Tibial nerve (tissue), 4 donors: Measurements from ENCODE around the gene SLIT2. TPM values are rescaled to one million over a fixed set of nuclear protein-coding genes. Genes with fewer than 3 reads are reported as not detected.

ENCODE experiments used
- DNase-seq, 2 donors: peaks; one replicate each; pipeline ENCODE4 v3.0.0-alpha.2; 2019; ENCODE audit warnings: low spot score in 2 of 2
- H3K27ac ChIP-seq, 4 donors: fragments of 200-600 bp; sonication (generic) in 3 of 4; one replicate each; pipeline ENCODE4 v1.5.1; 2017 to 2019; ENCODE audit warnings: mild to moderate bottlenecking in 1 of 4
- H3K27me3 ChIP-seq, 2 donors: fragments of 200-600 bp; sonication (generic) in 1 of 2; one replicate each; pipeline versions ENCODE4 v1.5.1 to v1.6.0; 2017 to 2019
- H3K36me3 ChIP-seq, 3 donors: fragments of 200-600 bp; sonication (generic); one replicate each; pipeline ENCODE4 v1.5.1; 2018 to 2019
- H3K4me1 ChIP-seq, 4 donors: fragments of 200-600 bp; sonication (generic) in 3 of 4; one replicate each; pipeline ENCODE4 v1.5.1; 2017 to 2019
- H3K4me3 ChIP-seq, 4 donors: fragments of 200-600 bp; sonication (generic) in 3 of 4; one replicate each; pipeline ENCODE4 v1.5.1; 2017 to 2019; ENCODE audit warnings: mild to moderate bottlenecking in 1 of 4, moderate library complexity in 1 of 4
- H3K9me3 ChIP-seq, 4 donors: fragments of 200-600 bp; sonication (generic) in 3 of 4; one replicate each; pipeline ENCODE4 v1.5.1; 2017 to 2019
- EP300 ChIP-seq, 2 donors: sonication (generic); formaldehyde crosslinking; IDR thresholded peaks; one replicate each; pipeline ENCODE4 v1.6.1; 2017; ENCODE audit warnings: antibody characterized with exemption in 2 of 2, mild to moderate bottlenecking in 1 of 2
- POLR2A ChIP-seq, 2 donors: fragments of 450-650 bp; IDR thresholded peaks; one replicate each; pipeline ENCODE4 v1.6.1; 2017; ENCODE audit warnings: antibody characterized with exemption in 2 of 2, mild to moderate bottlenecking in 2 of 2, moderate library complexity in 2 of 2
- WGBS, 2 donors: methylation state at CpG; one replicate each; pipeline ENCODE4 v1.1.5; 2018; 5-methylcytosine and 5-hydroxymethylcytosine counted together
- total RNA-seq, 4 donors: library from RNA; depleted of rRNA; stranded (reverse); fragments of >200 nt; gene quantifications; one replicate each; pipeline ENCODE4 v1.1.0, GENCODE V29; 2016
- TF ChIP-seq, protein P1 (sequence below), 5 experiments: fragments of 200-600 bp in 3 of 5; fragments of 450-650 bp in 2 of 5; sonication (generic) in 3 of 5; IDR thresholded peaks; one replicate each; pipeline ENCODE4 v1.5.1; 2016 to 2019; ENCODE audit warnings: antibody characterized with exemption in 5 of 5, mild to moderate bottlenecking in 3 of 5, moderate library complexity in 2 of 5

The SLIT2 gene, protein sequence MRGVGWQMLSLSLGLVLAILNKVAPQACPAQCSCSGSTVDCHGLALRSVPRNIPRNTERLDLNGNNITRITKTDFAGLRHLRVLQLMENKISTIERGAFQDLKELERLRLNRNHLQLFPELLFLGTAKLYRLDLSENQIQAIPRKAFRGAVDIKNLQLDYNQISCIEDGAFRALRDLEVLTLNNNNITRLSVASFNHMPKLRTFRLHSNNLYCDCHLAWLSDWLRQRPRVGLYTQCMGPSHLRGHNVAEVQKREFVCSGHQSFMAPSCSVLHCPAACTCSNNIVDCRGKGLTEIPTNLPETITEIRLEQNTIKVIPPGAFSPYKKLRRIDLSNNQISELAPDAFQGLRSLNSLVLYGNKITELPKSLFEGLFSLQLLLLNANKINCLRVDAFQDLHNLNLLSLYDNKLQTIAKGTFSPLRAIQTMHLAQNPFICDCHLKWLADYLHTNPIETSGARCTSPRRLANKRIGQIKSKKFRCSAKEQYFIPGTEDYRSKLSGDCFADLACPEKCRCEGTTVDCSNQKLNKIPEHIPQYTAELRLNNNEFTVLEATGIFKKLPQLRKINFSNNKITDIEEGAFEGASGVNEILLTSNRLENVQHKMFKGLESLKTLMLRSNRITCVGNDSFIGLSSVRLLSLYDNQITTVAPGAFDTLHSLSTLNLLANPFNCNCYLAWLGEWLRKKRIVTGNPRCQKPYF (N-terminal part only)
- 10 to 100 TPM; 38.6 to 66.2 (median 47.2) TPM for total RNA-seq

DNA sequence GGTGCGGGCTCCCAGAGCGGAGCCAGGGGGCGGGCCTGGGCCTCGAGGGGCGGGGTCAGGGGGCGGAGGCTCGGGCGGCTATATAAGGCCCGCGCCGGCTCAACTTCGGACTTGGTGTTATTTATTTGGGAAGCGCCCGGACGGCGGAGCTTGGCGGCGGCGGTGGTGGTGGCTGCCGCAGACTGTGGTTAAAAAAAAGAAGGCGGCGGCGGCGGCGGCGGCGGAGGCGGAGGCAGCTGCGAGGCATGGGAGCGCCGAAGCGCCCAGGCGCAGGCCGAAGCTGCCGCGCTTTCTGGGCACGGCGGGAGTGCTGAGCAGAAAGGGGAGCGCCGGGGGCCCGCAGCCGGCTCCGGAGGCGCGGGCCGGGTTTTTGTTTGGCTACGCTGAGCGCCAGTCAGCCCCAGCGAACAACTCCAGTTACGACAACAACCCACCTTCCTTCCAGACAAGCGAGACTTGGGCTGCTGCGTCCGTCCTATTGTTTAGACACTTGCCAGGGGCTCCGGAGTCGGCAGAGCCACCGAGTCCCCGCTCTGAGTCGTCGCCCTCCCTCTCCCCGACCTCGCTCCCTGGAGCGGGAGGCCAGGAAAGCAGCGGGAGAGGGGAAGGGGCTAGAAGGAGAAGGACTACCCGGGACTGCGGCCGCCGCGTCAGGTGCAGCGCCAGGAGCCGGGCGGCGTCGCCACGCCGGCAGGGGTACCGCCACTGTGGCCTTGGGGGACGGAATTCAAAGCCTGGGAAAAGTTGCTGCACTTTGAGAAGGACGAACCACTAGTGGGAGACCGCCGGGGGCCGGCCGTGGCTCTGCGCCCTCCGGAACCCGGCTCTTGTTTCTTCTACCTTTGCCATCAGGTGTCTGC lies at the start of gene SLIT2:
SLIT2 (plus strand) TSS at position 110 of the 860 bp plus-strand sequence. CDS start 1,911 bp downstream, outside the sequence.
- Histone ChIP-seq H3K4me1 (peaks cover 0 to 61% (median 5%) of the 10 kb centered on the region in 4 donors), H3K27me3 (peaks cover 0 to 12% of the 10 kb centered on the region in 2 donors), H3K27ac (peak within 1 kb of the TSS; percentile 70 to 88 (median 84)), H3K9me3 (no peaks in the 10 kb centered on the region), H3K36me3 (no peaks in the 10 kb centered on the region), H3K4me3 (peak within 1 kb of the TSS; percentile 50 to 78 (median 67))
- TF ChIP-seq EP300 (IDR thresholded peaks at IDR 0.05), result peak in 1 of 2 donors; percentile 96
- TF ChIP-seq, protein P1, sequence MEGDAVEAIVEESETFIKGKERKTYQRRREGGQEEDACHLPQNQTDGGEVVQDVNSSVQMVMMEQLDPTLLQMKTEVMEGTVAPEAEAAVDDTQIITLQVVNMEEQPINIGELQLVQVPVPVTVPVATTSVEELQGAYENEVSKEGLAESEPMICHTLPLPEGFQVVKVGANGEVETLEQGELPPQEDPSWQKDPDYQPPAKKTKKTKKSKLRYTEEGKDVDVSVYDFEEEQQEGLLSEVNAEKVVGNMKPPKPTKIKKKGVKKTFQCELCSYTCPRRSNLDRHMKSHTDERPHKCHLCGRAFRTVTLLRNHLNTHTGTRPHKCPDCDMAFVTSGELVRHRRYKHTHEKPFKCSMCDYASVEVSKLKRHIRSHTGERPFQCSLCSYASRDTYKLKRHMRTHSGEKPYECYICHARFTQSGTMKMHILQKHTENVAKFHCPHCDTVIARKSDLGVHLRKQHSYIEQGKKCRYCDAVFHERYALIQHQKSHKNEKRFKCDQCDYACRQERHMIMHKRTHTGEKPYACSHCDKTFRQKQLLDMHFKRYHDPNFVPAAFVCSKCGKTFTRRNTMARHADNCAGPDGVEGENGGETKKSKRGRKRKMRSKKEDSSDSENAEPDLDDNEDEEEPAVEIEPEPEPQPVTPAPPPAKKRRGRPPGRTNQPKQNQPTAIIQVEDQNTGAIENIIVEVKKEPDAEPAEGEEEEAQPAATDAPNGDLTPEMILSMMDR (IDR thresholded peaks at IDR 0.05), result peak in 2 of 5 experiments; percentile 27 to 29
- TF ChIP-seq POLR2A (IDR thresholded peaks at IDR 0.05), result peak; percentile 69 to 85
- 1 to 2% methylated on average over 76 to 85 of the region's 85 CpGs for WGBS, 2 donors
- DNase-seq, result peak; percentile 65 to 83

DNA sequence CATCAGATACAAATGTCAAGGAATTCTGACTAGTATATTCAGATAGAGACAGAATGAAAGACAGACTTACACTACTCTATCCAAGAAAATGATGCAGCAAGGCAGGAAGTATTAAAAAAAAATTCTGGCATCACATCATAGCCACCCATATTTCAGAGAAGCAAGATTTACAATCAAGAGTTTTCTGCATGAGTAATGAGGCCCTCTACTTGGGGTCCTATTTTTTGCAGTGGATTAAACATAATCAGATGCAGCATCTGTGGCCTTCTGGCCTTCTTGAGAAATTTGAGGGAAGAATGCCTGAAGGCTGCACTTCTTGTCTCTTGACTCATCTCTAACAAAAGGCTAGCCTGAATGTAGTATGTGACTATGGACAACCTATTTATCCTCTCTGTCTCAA lies 48.2 kb upstream of the SLIT2 start:
- no peaks in the 10 kb centered on the region for H3K9me3 ChIP-seq
- no peak overlapping the region for H3K4me3 ChIP-seq
- no peak for DNase-seq

DNA sequence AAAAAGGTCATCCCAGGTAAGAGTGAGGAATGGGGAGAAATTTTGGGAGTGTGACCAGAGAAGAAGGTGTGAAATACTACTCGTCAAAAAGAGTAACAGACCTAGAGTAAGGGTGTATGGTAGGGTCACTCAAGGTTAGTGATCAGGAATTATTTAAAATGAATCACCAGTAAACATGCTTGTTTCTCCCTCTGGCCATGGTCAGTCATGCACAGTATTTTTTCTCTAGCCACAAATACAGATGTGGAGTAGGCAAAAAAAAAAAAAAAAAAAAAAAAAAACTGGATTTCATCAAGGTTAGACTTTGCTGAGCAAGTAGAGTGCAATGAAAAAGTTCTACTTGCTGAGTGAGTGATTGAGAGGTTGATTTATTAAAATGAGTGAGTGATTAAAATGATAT lies 34.2 kb upstream of the SLIT2 start:
- H3K4me1 ChIP-seq, result no peaks in the 10 kb centered on the region
- no peak overlapping the region for H3K27ac ChIP-seq
- H3K27me3 ChIP-seq, result no peaks in the 10 kb centered on the region
- no peaks in the 10 kb centered on the region for H3K9me3 ChIP-seq
- no peak overlapping the region for H3K4me3 ChIP-seq
- WGBS, 2 donors, result 41 to 100% methylated on average over 1 of the region's 1 CpG
- H3K36me3 ChIP-seq, result no peaks in the 10 kb centered on the region
- TF ChIP-seq, protein P1 (IDR thresholded peaks at IDR 0.05), result no peak
- TF ChIP-seq POLR2A (IDR thresholded peaks at IDR 0.05) (no peak), EP300 (IDR thresholded peaks at IDR 0.05) (no peak)
- no peak for DNase-seq

More for the DNA sequence above, 48.2 kb upstream of the SLIT2 start:
- no peak overlapping the region for H3K27ac ChIP-seq
- H3K27me3 ChIP-seq, result no peaks in the 10 kb centered on the region
- H3K36me3 ChIP-seq, result no peaks in the 10 kb centered on the region
- no peaks in the 10 kb centered on the region for H3K4me1 ChIP-seq
- TF ChIP-seq EP300 (IDR thresholded peaks at IDR 0.05) (no peak), POLR2A (IDR thresholded peaks at IDR 0.05) (no peak)
- TF ChIP-seq, protein P1 (IDR thresholded peaks at IDR 0.05), result no peak

DNA sequence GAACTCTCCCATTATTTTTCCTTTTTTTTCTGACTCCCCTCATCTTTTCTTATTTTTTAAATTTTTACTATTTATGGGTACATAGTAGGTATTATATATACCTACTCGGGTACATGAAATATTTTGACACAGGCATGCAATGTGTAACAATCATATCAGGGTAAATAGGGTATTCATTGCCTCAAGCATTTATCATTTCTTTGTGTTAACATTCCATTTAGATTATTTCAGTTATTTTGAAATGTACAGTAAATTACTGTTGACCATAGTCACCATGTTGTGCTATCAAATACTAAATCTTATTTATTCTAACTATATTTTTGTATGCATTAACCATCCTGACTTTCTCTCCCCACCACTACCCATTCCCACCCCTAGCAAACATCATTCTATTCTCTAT lies 33.8 kb upstream of the SLIT2 start:
- 46 to 52% methylated on average over 1 of the region's 1 CpG for whole genome bisulfite sequencing, 2 donors
- Histone ChIP-seq H3K27me3 (no peaks in the 10 kb centered on the region), H3K36me3 (no peaks in the 10 kb centered on the region), H3K4me1 (no peaks in the 10 kb centered on the region), H3K9me3 (no peaks in the 10 kb centered on the region), H3K27ac (no peak overlapping the region), H3K4me3 (no peak overlapping the region)
- TF ChIP-seq POLR2A (IDR thresholded peaks at IDR 0.05), result no peak
- DNase-seq, result no peak

DNA sequence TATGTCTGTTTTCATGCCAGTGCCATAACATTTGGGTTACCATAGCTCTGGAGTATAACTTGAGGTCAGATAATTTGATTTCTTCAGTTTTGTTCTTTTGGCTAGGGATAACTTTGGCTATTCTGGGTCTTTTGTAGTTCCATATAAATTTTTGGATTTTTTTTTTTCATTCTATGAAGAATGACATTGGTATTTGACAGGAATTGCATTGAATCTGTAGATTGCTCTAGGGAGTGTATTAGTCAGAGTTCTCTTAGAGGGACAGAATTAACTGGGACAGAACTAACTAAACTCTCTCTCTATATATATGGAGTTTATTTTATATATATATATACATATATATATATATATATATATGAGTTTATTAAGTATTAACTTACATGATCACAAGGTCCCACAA lies 32.2 kb upstream of the SLIT2 start:
- Histone ChIP-seq H3K9me3 (peaks cover 0 to 12% (median 0%) of the 10 kb centered on the region in 4 donors), H3K27me3 (no peaks in the 10 kb centered on the region)
- TF ChIP-seq POLR2A (IDR thresholded peaks at IDR 0.05) (no peak), EP300 (IDR thresholded peaks at IDR 0.05) (no peak)
- TF ChIP-seq, protein P1 (IDR thresholded peaks at IDR 0.05), result no peak

More for the DNA sequence above, 32.2 kb upstream of the SLIT2 start:
- DNase-seq, result no peak
- Histone ChIP-seq H3K4me3 (no peak overlapping the region), H3K27ac (no peak overlapping the region), H3K4me1 (no peaks in the 10 kb centered on the region), H3K36me3 (no peaks in the 10 kb centered on the region)
